Stomach (tissue), 9 donors: Measurements from ENCODE around the gene KTN1. TPM values are rescaled to one million over a fixed set of nuclear protein-coding genes. Genes with fewer than 3 reads are reported as not detected.
A peak's percentile ranks its signal among the peaks of the same experiment; 100 is the strongest.

Source experiments
- DNase-seq, 2 donors: peaks; one replicate each; pipeline versions ENCODE4 v3.0.0 to v3.0.0-alpha.2; 2013 to 2019
- H3K27ac ChIP-seq, 5 donors: fragments of 200-600 bp in 4 of 5; sonication (generic) in 4 of 5; one replicate each; pipeline ENCODE4 v1.5.1; 2013 to 2019; ENCODE audit warnings: mild to moderate bottlenecking in 1 of 5, moderate library complexity in 1 of 5
- H3K27me3 ChIP-seq, 3 donors: fragments of 200-600 bp; sonication (generic); one replicate each; pipeline ENCODE4 v1.5.1; 2017 to 2019; ENCODE audit warnings: mixed run types in 1 of 3
- H3K36me3 ChIP-seq, 4 donors: fragments of 200-600 bp; sonication (generic); 1 replicate in 3 of 4; 2 replicates in 1 of 4; pipeline ENCODE4 v1.5.1; 2016 to 2019
- H3K4me1 ChIP-seq, 4 donors: fragments of 200-600 bp; sonication (generic); one replicate each; pipeline ENCODE4 v1.5.1; 2016 to 2019
- H3K4me3 ChIP-seq, 4 donors: fragments of 200-600 bp; sonication (generic) in 3 of 4; one replicate each; pipeline ENCODE4 v1.5.1; 2016 to 2019; ENCODE audit warnings: mild to moderate bottlenecking in 1 of 4
- H3K9me3 ChIP-seq, 4 donors: fragments of 200-600 bp; sonication (generic); one replicate each; pipeline ENCODE4 v1.5.1; 2016 to 2019
- CTCF ChIP-seq, 7 experiments: fragments of 450-650 bp in 4 of 7; fragments of 200-600 bp in 3 of 7; sonication (generic) in 3 of 7; IDR thresholded peaks; one replicate each; pipeline ENCODE4 v1.5.1; 2016 to 2019; ENCODE audit warnings: antibody characterized with exemption in 7 of 7, control low read depth in 2 of 7, mild to moderate bottlenecking in 1 of 7
- EP300 ChIP-seq: sonication (generic); formaldehyde crosslinking; IDR thresholded peaks from one replicate; pipeline ENCODE4 v1.6.1; 2017; ENCODE audit warnings: antibody characterized with exemption
- POLR2A ChIP-seq, 4 donors: fragments of 450-650 bp; IDR thresholded peaks; one replicate each; pipeline ENCODE4 v1.6.1; 2016; ENCODE audit warnings: antibody characterized with exemption in 4 of 4, control low read depth in 2 of 4, mild to moderate bottlenecking in 1 of 4, moderate library complexity in 1 of 4
- POLR2AphosphoS5 ChIP-seq, 3 donors: sonication (generic); formaldehyde crosslinking; IDR thresholded peaks; one replicate each; pipeline ENCODE4 v1.6.1; 2016; ENCODE audit warnings: antibody characterized with exemption in 3 of 3
- WGBS, 5 donors: extraction: QIAGEN DNeasy Blood & Tissue Kit in 3 of 5; methylation state at CpG; one replicate each; pipeline versions ENCODE4 v1.1.5 to v1.1.7; 2013 to 2018; 5-methylcytosine and 5-hydroxymethylcytosine counted together
- intact Hi-C: fragments of 100-400 bp; cut with DNase I; formaldehyde crosslinking; loops from one replicate; pipeline ENCODE4 v1.15.1; 2023; ENCODE audit warnings: low total_unique reads
- polyA plus RNA-seq, 3 donors: library from polyadenylated mRNA; stranded (reverse); fragments of 200-250 nt; gene quantifications; one replicate each; pipeline ENCODE4 v1.2.3, GENCODE V29; 2013
- total RNA-seq, 5 donors: library from RNA; depleted of rRNA; stranded (reverse); fragments of >200 nt; gene quantifications; one replicate each; pipeline versions ENCODE4 v1.1.0 to v1.2.3, GENCODE V29; 2014 to 2016
- donor health status: healthy with polysubstance abuse.
- donor health status: Bipolar disorder and iron deficiency.
- donor health status: healthy.

The KTN1 gene
- total and polyA plus RNA-seq, 8 donors: 43.3 to 123 (median 81.2) TPM

DNA sequence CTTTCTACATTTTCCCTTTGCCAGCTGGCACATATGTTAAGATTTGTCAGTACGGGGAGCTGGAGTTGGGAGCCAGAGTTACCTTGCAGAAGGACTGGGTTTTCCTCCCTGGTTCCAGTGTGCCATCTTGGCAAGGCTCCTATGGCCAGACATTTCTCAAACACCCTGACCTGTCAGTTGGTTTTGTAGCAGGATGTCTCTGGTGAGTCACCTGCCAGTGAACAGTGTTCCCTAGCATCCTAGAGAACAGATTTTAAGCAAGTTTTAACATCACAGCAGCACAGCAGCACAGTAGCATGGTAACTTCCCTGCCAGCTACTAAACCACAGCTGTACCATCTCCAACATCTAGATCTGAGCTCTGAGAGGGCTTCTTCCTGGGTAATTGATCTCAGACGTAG, 26.2 kb upstream of the KTN1 start:
- 61 to 87% (median 80%) methylated on average over 2 of the region's 2 CpGs for WGBS, 5 donors
- H3K4me3 ChIP-seq: no peak overlapping the region
- no peak for DNase-seq
- H3K27me3 ChIP-seq: no peaks in the 10 kb centered on the region
- peaks cover 0 to 10% (median 4%) of the 10 kb centered on the region in 4 donors for H3K4me1 ChIP-seq
- TF ChIP-seq CTCF (IDR thresholded peaks at IDR 0.05) (no peak), EP300 (no peak), POLR2A (IDR thresholded peaks at IDR 0.05) (no peak), POLR2AphosphoS5 (IDR thresholded peaks at IDR 0.05) (no peak)
- intact Hi-C loops: no loop called here
- H3K9me3 ChIP-seq: peaks cover 0 to 7% (median 3%) of the 10 kb centered on the region in 4 donors
- no peaks in the 10 kb centered on the region for H3K36me3 ChIP-seq
- H3K27ac ChIP-seq: no peak overlapping the region

DNA sequence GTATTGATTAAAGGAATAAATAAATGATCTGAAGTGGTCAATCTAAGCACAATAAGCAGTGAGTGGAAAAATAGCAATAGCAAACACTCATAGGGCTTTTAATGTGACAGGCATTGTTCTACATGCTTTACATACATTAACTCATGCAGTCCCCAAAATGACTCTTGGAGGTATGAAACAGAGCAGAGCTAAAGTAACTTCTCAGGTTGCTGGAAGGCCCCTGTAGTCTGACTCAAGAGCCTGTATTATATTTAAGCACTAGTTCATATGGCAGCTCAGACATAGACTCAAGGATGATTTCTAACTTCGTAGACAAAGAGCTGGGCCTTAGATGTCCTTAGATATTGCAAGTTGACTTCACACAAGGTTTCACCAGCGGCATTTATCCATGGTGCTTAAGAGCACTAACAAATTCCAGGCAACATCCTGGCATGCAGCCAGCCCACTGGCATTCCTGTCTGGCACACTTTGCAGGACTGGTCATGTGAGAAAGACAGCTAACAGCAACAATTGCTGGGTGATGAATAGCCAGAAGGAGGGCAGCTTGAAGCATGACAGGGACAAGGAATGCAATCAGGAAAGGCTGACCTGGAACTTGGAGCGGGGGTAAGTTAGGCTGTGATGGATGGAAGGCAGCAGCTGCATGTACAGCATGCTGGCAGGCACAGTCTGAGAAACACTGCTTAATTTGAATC, 22.9 kb upstream of the KTN1 start:
- TF ChIP-seq POLR2A (IDR thresholded peaks at IDR 0.05) (no peak), CTCF (IDR thresholded peaks at IDR 0.05) (no peak), POLR2AphosphoS5 (IDR thresholded peaks at IDR 0.05) (peak in 1 of 3 donors; percentile 59)
- no peaks in the 10 kb centered on the region for H3K27me3 ChIP-seq
- intact Hi-C loops: no loop called here
- no peaks in the 10 kb centered on the region for H3K36me3 ChIP-seq
- WGBS, 5 donors: 29 to 42% (median 38%) methylated on average over 3 of the region's 3 CpGs
- H3K27ac ChIP-seq: no peak overlapping the region
- peaks cover 0 to 7% (median 3%) of the 10 kb centered on the region in 4 donors for H3K9me3 ChIP-seq
- peak; percentile 83 to 89 for DNase-seq
- H3K4me3 ChIP-seq: no peak overlapping the region
- H3K4me1 ChIP-seq: peaks cover 0 to 10% (median 4%) of the 10 kb centered on the region in 4 donors

DNA sequence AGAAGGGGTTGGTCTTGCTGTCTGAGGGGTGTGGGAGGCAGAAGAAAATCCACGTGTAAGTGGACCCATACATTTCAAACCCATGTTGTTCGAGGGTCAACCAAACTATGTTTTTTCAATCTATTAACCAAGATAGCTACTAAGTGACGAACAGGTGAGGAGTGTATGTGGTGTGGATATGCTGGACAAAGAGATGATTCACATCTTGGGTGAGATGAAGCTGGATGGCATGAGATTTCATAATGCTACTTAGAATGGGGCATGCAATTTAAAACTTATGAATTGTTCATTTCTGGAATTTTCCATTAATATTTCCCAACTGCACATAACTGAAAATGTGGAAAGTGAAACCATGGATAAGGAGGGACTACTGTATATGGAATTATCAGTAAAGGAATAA, 17.9 kb upstream of the KTN1 start:
- Histone ChIP-seq H3K27ac (no peak overlapping the region), H3K4me3 (no peak overlapping the region), H3K36me3 (no peaks in the 10 kb centered on the region), H3K27me3 (no peaks in the 10 kb centered on the region), H3K4me1 (peaks cover 0 to 7% (median 3%) of the 10 kb centered on the region in 4 donors), H3K9me3 (no peaks in the 10 kb centered on the region)
- WGBS, 5 donors: 82 to 91% (median 85%) methylated on average over 3 of the region's 3 CpGs
- no peak for DNase-seq
- intact Hi-C loops: no loop called here
- TF ChIP-seq POLR2AphosphoS5 (IDR thresholded peaks at IDR 0.05): no peak
- no peak for TF ChIP-seq CTCF (IDR thresholded peaks at IDR 0.05)
- TF ChIP-seq EP300: no peak
- no peak for TF ChIP-seq POLR2A (IDR thresholded peaks at IDR 0.05)

GRCh38 chr14:55568618-55569017, 11.4 kb upstream of the KTN1 start:
- Histone ChIP-seq H3K4me3 (no peak overlapping the region), H3K27me3 (no peaks in the 10 kb centered on the region), H3K36me3 (no peaks in the 10 kb centered on the region), H3K9me3 (no peaks in the 10 kb centered on the region), H3K4me1 (no peaks in the 10 kb centered on the region), H3K27ac (no peak overlapping the region)
- DNase-seq: no peak
- intact Hi-C loops: no loop called here
- TF ChIP-seq CTCF (IDR thresholded peaks at IDR 0.05) (no peak), POLR2A (IDR thresholded peaks at IDR 0.05) (no peak), EP300 (no peak), POLR2AphosphoS5 (IDR thresholded peaks at IDR 0.05) (no peak)
